Dedifferentiated amniotic fluid mesenchymal stem cell (primary cell): ENCODE results near the gene ITPKC.
A peak's percentile ranks its signal among the peaks of the same experiment; 100 is the strongest.

Source experiments
- DNase-seq: peaks from one replicate; pipeline ENCODE4 v3.0.0-alpha.2; 2016; ENCODE audit errors: extremely low spot score

The ITPKC gene

GRCh38 chr19:40740747-40741146, 23.8 kb downstream of the ITPKC start:
- peak; percentile 58 for DNase-seq

GRCh38 chr19:40741527-40742390, 24.8 kb downstream of the ITPKC start:
- DNase-seq = no peak

GRCh38 chr19:40742477-40742876, 25.6 kb downstream of the ITPKC start:
- no peak for DNase-seq

GRCh38 chr19:40742886-40743285, 26.0 kb downstream of the ITPKC start:
- no peak for DNase-seq

- DNase-seq = no peak
These were observed 27.0 kb downstream of the ITPKC start for GRCh38 chr19:40743926-40744325.

GRCh38 chr19:40744554-40745401, 27.9 kb downstream of the ITPKC start:
- no peak for DNase-seq

GRCh38 chr19:40745402-40745780, 28.5 kb downstream of the ITPKC start:
- peak; percentile 38 for DNase-seq

- no peak for DNase-seq
These were observed 30.6 kb downstream of the ITPKC start for GRCh38 chr19:40747536-40747935.

- DNase-seq = peak; percentile 100
These were observed 33.4 kb downstream of the ITPKC start, which contains the start of gene ACTMAP for GRCh38 chr19:40750058-40750873. TSS of gene ACTMAP (minus strand) at chr19:40750477. CDS start at chr19:40749803, 674 bp downstream.

- DNase-seq = peak; percentile 99
These were observed 34.1 kb downstream of the ITPKC start, which contains the start of gene SNRPA for GRCh38 chr19:40750874-40751537. TSS of gene SNRPA (plus strand) at chr19:40751203. CDS start at chr19:40751409, 206 bp downstream.

- no peak for DNase-seq
These were observed 35.4 kb downstream of the ITPKC start for GRCh38 chr19:40752257-40752781.

- DNase-seq = no peak
These were observed 37.8 kb downstream of the ITPKC start for GRCh38 chr19:40754611-40755247.

- DNase-seq = no peak
These were observed 38.3 kb downstream of the ITPKC start for GRCh38 chr19:40755248-40755624.

GRCh38 chr19:40755791-40756190, 38.9 kb downstream of the ITPKC start:
- DNase-seq = no peak

- no peak for DNase-seq
These were observed 39.7 kb downstream of the ITPKC start for GRCh38 chr19:40756502-40757110.

- DNase-seq = no peak
These were observed 41.6 kb downstream of the ITPKC start for GRCh38 chr19:40758491-40758890.

GRCh38 chr19:40759352-40759751, 42.4 kb downstream of the ITPKC start:
- DNase-seq = no peak

GRCh38 chr19:40762754-40763470, 46.0 kb downstream of the ITPKC start:
- no peak for DNase-seq

- no peak for DNase-seq
These were observed 46.6 kb downstream of the ITPKC start for GRCh38 chr19:40763526-40763925.
